Osteoblast (primary cell): ENCODE measurements around the gene PIP4K2A. TPM values are rescaled to one million over a fixed set of nuclear protein-coding genes. Genes with fewer than 3 reads are reported as not detected.

Experiments used
- DNase-seq: peaks from one replicate; pipeline ENCODE4 v3.0.0; 2011; ENCODE audit warnings: low spot score, mixed read lengths; ENCODE audit not compliant: insufficient read length; ENCODE audit errors: missing footprints
- H2AFZ ChIP-seq: 2 replicates; pipeline ENCODE4 v1.6.0; 2011; ENCODE audit warnings: mild to moderate bottlenecking, low read length
- H3K27ac ChIP-seq: 2 replicates; pipeline ENCODE4 v1.5.1; 2011; ENCODE audit warnings: mild to moderate bottlenecking, low read depth, low read length, moderate library complexity
- H3K27me3 ChIP-seq: 2 replicates; pipeline ENCODE4 v1.6.0; 2012; ENCODE audit warnings: mild to moderate bottlenecking, control low read depth, inconsistent platforms, low read length, moderate library complexity; ENCODE audit not compliant: insufficient read depth
- H3K36me3 ChIP-seq: 2 replicates; pipeline ENCODE4 v1.5.1; 2011; ENCODE audit warnings: mild to moderate bottlenecking, low read length, control low read depth, moderate library complexity; ENCODE audit not compliant: insufficient read depth
- H3K4me1 ChIP-seq: 2 replicates; pipeline ENCODE4 v1.5.1; 2011; ENCODE audit warnings: mild to moderate bottlenecking, low read length, control low read depth, moderate library complexity; ENCODE audit not compliant: insufficient read depth
- H3K4me2 ChIP-seq: 2 replicates; pipeline ENCODE4 v1.6.0; 2011; ENCODE audit warnings: mild to moderate bottlenecking, low read length; ENCODE audit not compliant: insufficient read depth
- H3K4me3 ChIP-seq: fragments of 200-600 bp; sonication (generic); 3 replicates; pipeline ENCODE4 v1.5.1; 2012; ENCODE audit warnings: mild to moderate bottlenecking, low read length, inconsistent platforms; ENCODE audit not compliant: insufficient read depth
- H3K79me2 ChIP-seq: 2 replicates; pipeline ENCODE4 v1.6.0; 2012; ENCODE audit warnings: mild to moderate bottlenecking, low read length, control low read depth, inconsistent platforms; ENCODE audit not compliant: insufficient read depth
- H3K9me3 ChIP-seq: 2 replicates; pipeline ENCODE4 v1.5.1; 2011; ENCODE audit warnings: low read depth, low read length, control low read depth
- H4K20me1 ChIP-seq: 2 replicates; pipeline ENCODE4 v1.6.0; 2012; ENCODE audit warnings: mild to moderate bottlenecking, low read length, control low read depth; ENCODE audit not compliant: insufficient read depth
- CTCF ChIP-seq: IDR thresholded peaks from 2 replicates; pipeline ENCODE4 v1.5.1; 2011; ENCODE audit warnings: mild to moderate bottlenecking, low read depth, low read length, moderate library complexity; ENCODE audit errors: extremely low read depth
- total RNA-seq: library from RNA; depleted of rRNA; stranded (reverse); fragments of >200 nt; gene quantifications from 2 replicates; pipeline ENCODE4 v1.2.3, GENCODE V29; 2012

The PIP4K2A gene
- total RNA-seq, 1 donor = 68.8 TPM

- peaks cover 48% of the 10 kb centered on the region for H3K4me1 ChIP-seq
- peak overlapping the region; percentile 43 for H3K4me2 ChIP-seq
- no peaks in the 10 kb centered on the region for H3K9me3 ChIP-seq
- no peaks in the 10 kb centered on the region for H3K36me3 ChIP-seq
- peak overlapping the region; percentile 24 for H3K27ac ChIP-seq
- H3K27me3 ChIP-seq = no peaks in the 10 kb centered on the region
- H4K20me1 ChIP-seq = no peaks in the 10 kb centered on the region
- TF ChIP-seq CTCF = no peak
- peaks cover 44% of the 10 kb centered on the region for H3K79me2 ChIP-seq
- no peak overlapping the region for H2AFZ ChIP-seq
- DNase-seq = no peak
- no peak overlapping the region for H3K4me3 ChIP-seq
Observed at GRCh38 chr10:22618078-22618785, 96.1 kb downstream of the PIP4K2A start.

GRCh38 chr10:22617516-22617915 lies 96.9 kb downstream of the PIP4K2A start:
- no peak for DNase-seq
- TF ChIP-seq CTCF = no peak
- Histone ChIP-seq H2AFZ (no peak overlapping the region), H3K4me2 (no peak overlapping the region), H3K27me3 (no peaks in the 10 kb centered on the region), H3K4me3 (no peak overlapping the region), H3K79me2 (peaks cover 44% of the 10 kb centered on the region), H3K9me3 (no peaks in the 10 kb centered on the region), H3K27ac (peak overlapping the region; percentile 24), H3K36me3 (no peaks in the 10 kb centered on the region), H4K20me1 (no peaks in the 10 kb centered on the region), H3K4me1 (peaks cover 48% of the 10 kb centered on the region)

- H3K4me3 ChIP-seq = no peak overlapping the region
- no peak overlapping the region for H2AFZ ChIP-seq
- no peaks in the 10 kb centered on the region for H3K27me3 ChIP-seq
- no peak for DNase-seq
- peaks cover 48% of the 10 kb centered on the region for H3K4me1 ChIP-seq
- peaks cover 44% of the 10 kb centered on the region for H3K79me2 ChIP-seq
- TF ChIP-seq CTCF = no peak
- no peak overlapping the region for H3K4me2 ChIP-seq
- no peaks in the 10 kb centered on the region for H4K20me1 ChIP-seq
- H3K27ac ChIP-seq = no peak overlapping the region
- H3K9me3 ChIP-seq = no peaks in the 10 kb centered on the region
- no peaks in the 10 kb centered on the region for H3K36me3 ChIP-seq
Observed at GRCh38 chr10:22617051-22617450, 97.3 kb downstream of the PIP4K2A start.

GRCh38 chr10:22615819-22616499 lies 98.4 kb downstream of the PIP4K2A start:
- peaks cover 36% of the 10 kb centered on the region for H3K79me2 ChIP-seq

More at GRCh38 chr10:22615819-22616499, 98.4 kb downstream of the PIP4K2A start:
- no peaks in the 10 kb centered on the region for H3K27me3 ChIP-seq
- no peak for TF ChIP-seq CTCF
- peaks cover 41% of the 10 kb centered on the region for H3K4me1 ChIP-seq
- no peaks in the 10 kb centered on the region for H4K20me1 ChIP-seq
- no peaks in the 10 kb centered on the region for H3K36me3 ChIP-seq
- DNase-seq = no peak
- peak overlapping the region; percentile 2 for H3K4me2 ChIP-seq
- H2AFZ ChIP-seq = no peak overlapping the region
- H3K27ac ChIP-seq = no peak overlapping the region
- H3K9me3 ChIP-seq = no peaks in the 10 kb centered on the region
- no peak overlapping the region for H3K4me3 ChIP-seq
